GM12874 (cell line): ENCODE data around the gene GATA5.

ENCODE experiments used
- TF ChIP-seq, protein P1 (sequence below): IDR thresholded peaks from 2 replicates; pipeline ENCODE4 v1.5.1; 2011; ENCODE audit warnings: low read depth, mild to moderate bottlenecking, control low read depth, low read length, moderate library complexity; ENCODE audit not compliant: insufficient read depth

GATA5 gene

GRCh38 chr20:62454904-62455636, 20.7 kb downstream of the GATA5 start:
- TF ChIP-seq, protein P1, sequence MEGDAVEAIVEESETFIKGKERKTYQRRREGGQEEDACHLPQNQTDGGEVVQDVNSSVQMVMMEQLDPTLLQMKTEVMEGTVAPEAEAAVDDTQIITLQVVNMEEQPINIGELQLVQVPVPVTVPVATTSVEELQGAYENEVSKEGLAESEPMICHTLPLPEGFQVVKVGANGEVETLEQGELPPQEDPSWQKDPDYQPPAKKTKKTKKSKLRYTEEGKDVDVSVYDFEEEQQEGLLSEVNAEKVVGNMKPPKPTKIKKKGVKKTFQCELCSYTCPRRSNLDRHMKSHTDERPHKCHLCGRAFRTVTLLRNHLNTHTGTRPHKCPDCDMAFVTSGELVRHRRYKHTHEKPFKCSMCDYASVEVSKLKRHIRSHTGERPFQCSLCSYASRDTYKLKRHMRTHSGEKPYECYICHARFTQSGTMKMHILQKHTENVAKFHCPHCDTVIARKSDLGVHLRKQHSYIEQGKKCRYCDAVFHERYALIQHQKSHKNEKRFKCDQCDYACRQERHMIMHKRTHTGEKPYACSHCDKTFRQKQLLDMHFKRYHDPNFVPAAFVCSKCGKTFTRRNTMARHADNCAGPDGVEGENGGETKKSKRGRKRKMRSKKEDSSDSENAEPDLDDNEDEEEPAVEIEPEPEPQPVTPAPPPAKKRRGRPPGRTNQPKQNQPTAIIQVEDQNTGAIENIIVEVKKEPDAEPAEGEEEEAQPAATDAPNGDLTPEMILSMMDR = no peak

- TF ChIP-seq, protein P1 = no peak
Observed at GRCh38 chr20:62453186-62453808, 22.5 kb downstream of the GATA5 start.

DNA sequence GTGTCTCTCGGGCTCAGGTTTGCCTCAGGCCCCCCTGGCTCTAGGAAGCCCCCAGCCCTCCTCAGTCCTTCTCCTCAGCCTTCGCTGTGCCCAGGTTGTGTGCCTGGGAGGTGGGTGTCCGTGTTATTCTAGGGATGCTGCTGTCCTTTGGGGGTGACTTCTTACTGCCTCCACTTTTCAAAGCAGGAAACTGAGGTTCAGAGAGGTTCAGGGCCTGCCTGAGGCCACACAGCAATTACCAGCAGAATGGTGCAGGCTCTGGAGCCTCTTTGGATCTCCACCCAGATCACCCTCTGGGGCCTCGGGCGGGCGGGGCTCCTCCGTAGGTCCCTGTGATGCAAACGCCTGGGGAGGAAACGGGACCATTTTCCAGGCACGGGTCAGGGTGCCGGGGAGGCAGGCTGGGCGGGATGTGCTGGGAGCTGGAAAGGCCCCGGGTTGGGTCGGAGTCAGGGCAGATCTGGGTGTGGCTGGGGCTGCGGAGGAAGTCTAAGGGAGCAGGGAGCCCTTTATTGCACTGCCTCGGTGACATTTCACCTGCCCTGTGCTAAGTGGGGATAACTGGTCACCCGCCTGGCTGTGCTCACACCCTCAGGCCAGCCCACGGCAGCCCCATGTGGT, 23.2 kb downstream of the GATA5 start:
- TF ChIP-seq, protein P1 = no peak

DNA sequence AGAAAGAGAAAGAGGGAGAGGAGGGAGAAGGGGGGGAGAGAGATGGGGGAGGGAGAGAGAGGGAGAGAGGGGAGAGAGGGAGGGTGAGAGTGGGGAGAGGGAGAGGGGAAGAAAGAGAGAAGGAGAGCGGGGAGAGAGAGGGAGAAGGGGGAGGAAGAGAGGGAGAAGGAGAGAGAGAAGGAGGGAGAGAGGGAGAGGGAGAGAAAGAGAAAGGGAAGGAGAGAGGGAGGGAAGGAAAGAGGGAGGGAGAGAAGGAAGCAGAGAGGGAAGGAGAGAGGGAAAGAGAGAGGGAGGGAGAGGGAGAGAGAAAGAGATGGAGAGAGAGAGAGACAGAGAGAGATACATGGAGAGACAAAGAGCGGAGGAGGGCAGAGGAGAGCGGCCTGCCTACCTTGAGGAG, 23.8 kb downstream of the GATA5 start:
- TF ChIP-seq, protein P1 = no peak

DNA sequence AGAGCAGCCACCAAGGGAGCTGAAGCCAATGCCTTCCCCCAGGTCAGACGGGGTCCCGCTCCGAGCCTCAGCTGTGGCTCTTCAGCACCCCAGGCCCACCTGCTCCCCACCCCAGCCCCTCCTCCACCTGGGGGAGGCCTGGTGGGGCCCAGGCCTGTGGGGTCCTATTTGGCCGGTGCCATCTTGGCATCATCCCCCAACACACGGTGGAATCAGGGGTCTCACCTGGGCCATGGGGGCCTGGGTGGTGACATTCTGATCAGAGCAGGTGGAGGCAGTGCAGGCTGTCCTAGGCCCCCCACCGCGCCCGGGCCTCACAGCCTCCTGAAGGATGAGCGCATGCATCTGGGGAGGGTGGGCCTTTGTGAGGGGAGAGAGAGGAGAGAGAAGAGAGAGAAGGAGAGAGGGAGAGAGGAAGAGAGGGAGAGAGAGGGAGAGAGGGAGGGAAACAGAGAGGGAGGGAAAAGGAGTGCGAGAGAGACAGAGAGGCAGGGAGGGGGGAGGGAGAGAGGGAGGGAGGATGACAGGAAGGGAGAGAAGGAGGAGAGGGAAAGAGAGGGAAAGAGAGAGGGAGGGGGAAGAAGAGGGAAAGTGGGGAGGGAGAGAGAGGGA, 24.5 kb downstream of the GATA5 start:
- TF ChIP-seq, protein P1 = no peak

DNA sequence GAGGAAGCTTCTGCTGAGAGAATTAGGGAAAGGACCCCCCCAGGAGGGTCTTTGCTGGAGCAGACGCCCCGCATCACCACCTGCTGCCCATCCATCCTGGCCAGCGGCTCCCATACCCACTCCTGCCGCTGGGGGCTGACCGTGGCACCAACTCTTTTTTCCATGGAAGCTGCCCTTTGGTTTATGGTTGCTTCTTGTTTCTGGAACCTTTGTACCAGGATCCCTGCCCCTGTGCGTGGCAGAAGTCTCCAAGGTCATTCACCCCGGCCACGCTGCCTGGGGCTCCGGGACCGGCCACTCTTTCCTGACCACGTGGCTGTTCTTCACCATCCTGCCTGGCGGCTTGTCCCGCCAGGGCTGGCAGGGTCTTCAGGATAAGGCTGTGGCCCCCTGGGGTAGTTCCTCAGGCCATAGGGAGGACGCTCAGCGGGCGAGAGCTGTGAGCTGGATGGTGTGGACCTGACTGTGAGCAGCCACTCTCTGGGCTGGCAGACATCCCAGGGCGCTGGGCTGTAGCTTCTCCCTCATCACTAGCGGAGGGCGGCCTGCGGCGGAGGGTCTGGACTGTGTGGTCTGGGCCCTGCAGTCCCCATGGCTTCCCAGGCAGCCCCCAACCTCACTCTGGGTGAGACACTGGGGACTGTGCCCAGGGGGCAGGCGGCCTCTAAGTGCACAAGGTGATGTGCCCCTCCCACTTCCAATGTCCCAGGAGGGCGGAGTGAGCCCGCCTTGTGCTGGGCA, 25.7 kb downstream of the GATA5 start:
- TF ChIP-seq, protein P1 = no peak
